SK-N-SH (cell line): ENCODE results near the gene MIPEP. TPM values are rescaled to one million over a fixed set of nuclear protein-coding genes. Genes with fewer than 3 reads are reported as not detected.

Experiments
- CTCF ChIA-PET: fragments of 300-600, 350-600 bp; formaldehyde crosslinking; extraction: SDS; loops from one replicate; lab custom pipeline; 2021; lab: Yijun Ruan, JAX
- POLR2A ChIA-PET: fragments of 350-600 bp; sonication (Branson Sonifier 250); formaldehyde crosslinking; extraction: SDS; loops from one replicate; lab custom pipeline; 2020; ENCODE audit warnings: antibody characterized with exemption, inconsistent platforms; lab: Yijun Ruan, JAX
- DNase-seq: peaks from one replicate; pipeline ENCODE4 v3.0.0; 2012
- H2AFZ ChIP-seq: fragments of 200-600 bp; sonication (generic); 2 replicates; pipeline ENCODE4 v1.8.1; 2016; ENCODE audit warnings: antibody characterized with exemption, mild to moderate bottlenecking, low read depth
- H3F3A ChIP-seq: fragments of 200-600 bp; sonication (generic); replicated peaks from 2 replicates; pipeline ENCODE3; 2016; ENCODE audit warnings: antibody characterized with exemption, mild to moderate bottlenecking; ENCODE audit not compliant: insufficient read depth
- H3K27ac ChIP-seq, 2 experiments: fragments of 200-500 bp in 1 of 2; fragments of 200-600 bp in 1 of 2; sonication (Bioruptor generic) in 1 of 2; sonication (generic), shearing (Covaris generic) in 1 of 2; 2 replicates each; pipeline versions ENCODE4 v1.5.1 to v1.6.1; 2014 to 2016; ENCODE audit warnings: low read depth in 2 of 2, inconsistent platforms in 1 of 2, low read length in 1 of 2, mild to moderate bottlenecking in 1 of 2, mixed read lengths in 1 of 2
- H3K27me3 ChIP-seq: fragments of 200-600 bp; sonication (generic), shearing (Covaris generic); 2 replicates; pipeline ENCODE4 v1.6.1; 2016; ENCODE audit warnings: mixed run types; ENCODE audit not compliant: insufficient read depth
- H3K36me3 ChIP-seq, 2 experiments: fragments of 200-500 bp in 1 of 2; fragments of 200-600 bp in 1 of 2; sonication (Bioruptor generic) in 1 of 2; sonication (generic) in 1 of 2; replicated peaks in 1 of 2; 2 replicates each; pipeline versions ENCODE3 to v1.5.1; 2014 to 2016; ENCODE audit warnings: low read length in 1 of 2, mild to moderate bottlenecking in 1 of 2; ENCODE audit not compliant: insufficient read depth in 2 of 2, control insufficient read depth in 1 of 2
- H3K4me1 ChIP-seq, 2 experiments: fragments of 200-500 bp in 1 of 2; fragments of 200-600 bp in 1 of 2; sonication (Bioruptor generic) in 1 of 2; sonication (generic), shearing (Covaris generic) in 1 of 2; 2 replicates each; pipeline versions ENCODE4 v1.5.1 to v1.6.1; 2014 to 2016; ENCODE audit warnings: low read depth in 1 of 2, low read length in 1 of 2, mixed run types in 1 of 2; ENCODE audit not compliant: insufficient read depth in 2 of 2, control insufficient read depth in 1 of 2
- H3K4me2 ChIP-seq: fragments of 200-600 bp; sonication (generic), shearing (Covaris generic); 2 replicates; pipeline ENCODE4 v1.6.1; 2017; ENCODE audit warnings: mixed run types
- H3K4me3 ChIP-seq, 2 experiments: fragments of 200-500 bp in 1 of 2; fragments of 200-600 bp in 1 of 2; sonication (Bioruptor generic) in 1 of 2; sonication (generic), shearing (Covaris generic) in 1 of 2; 2 replicates each; pipeline versions ENCODE4 v1.5.1 to v1.8.1; 2014 to 2016; ENCODE audit warnings: low read depth in 2 of 2, inconsistent platforms in 1 of 2, low read length in 1 of 2, mild to moderate bottlenecking in 1 of 2, mixed read lengths in 1 of 2, moderate library complexity in 1 of 2
- H3K79me2 ChIP-seq: fragments of 200-600 bp; sonication (generic); 2 replicates; pipeline ENCODE4 v1.8.1; 2017; ENCODE audit warnings: mild to moderate bottlenecking; ENCODE audit not compliant: insufficient read depth
- H3K9ac ChIP-seq: fragments of 200-600 bp; sonication (generic); 2 replicates; pipeline ENCODE4 v1.6.1; 2017; ENCODE audit warnings: mixed run types
- H3K9me2 ChIP-seq: fragments of 200-600 bp; sonication (generic); 2 replicates; pipeline ENCODE4 v1.6.1; 2017; ENCODE audit warnings: mixed run types
- H3K9me3 ChIP-seq: fragments of 200-600 bp; sonication (generic); 2 replicates; pipeline ENCODE4 v1.6.1; 2017; ENCODE audit warnings: mixed run types, mild to moderate bottlenecking, moderate library complexity
- H4K20me1 ChIP-seq: fragments of 200-600 bp; sonication (generic); 2 replicates; pipeline ENCODE4 v1.6.1; 2017; ENCODE audit warnings: mild to moderate bottlenecking, mixed run types; ENCODE audit not compliant: insufficient read depth
- CHD2 ChIP-seq: fragments of 150-350 bp; IDR thresholded peaks from 2 replicates; pipeline ENCODE4 v1.6.1; 2018; ENCODE audit warnings: low read length; ENCODE audit not compliant: partially characterized antibody
- CTCF ChIP-seq: fragments of 200-600 bp; sonication (generic); IDR thresholded peaks from 2 replicates; pipeline ENCODE4 v1.6.1; 2017; ENCODE audit warnings: antibody characterized with exemption, mild to moderate bottlenecking, moderate library complexity
- EP300 ChIP-seq, 2 experiments: IDR thresholded peaks; 2 replicates each; pipeline versions ENCODE4 v1.4.0 to v1.6.1; 2012; ENCODE audit warnings: borderline replicate concordance in 1 of 2, low read depth in 1 of 2, low read length in 1 of 2
- EZH2phosphoT487 ChIP-seq: fragments of 200-600 bp; sonication (generic); IDR thresholded peaks from 2 replicates; pipeline ENCODE4 v1.6.1; 2017; ENCODE audit warnings: low read depth, mixed run types, mild to moderate bottlenecking, antibody characterized with exemption, moderate library complexity, borderline replicate concordance
- GABPA ChIP-seq: IDR thresholded peaks from 2 replicates; pipeline ENCODE4 v1.4.0; 2012; ENCODE audit warnings: low read depth, mild to moderate bottlenecking
- GATA2 ChIP-seq: sonication (generic); formaldehyde crosslinking; IDR thresholded peaks from 2 replicates; pipeline ENCODE4 v1.5.0; 2020; ENCODE audit warnings: mild to moderate bottlenecking, missing genetic modification reagents
- IRF3 ChIP-seq: fragments of 150-350 bp; IDR thresholded peaks from 2 replicates; pipeline ENCODE4 v1.6.1; 2016; ENCODE audit warnings: mild to moderate bottlenecking, low read depth, low read length
- NFIC ChIP-seq: IDR thresholded peaks from 2 replicates; pipeline ENCODE4 v1.4.0; 2012; ENCODE audit warnings: borderline replicate concordance
- NRF1 ChIP-seq: IDR thresholded peaks from 2 replicates; pipeline ENCODE4 v1.6.1; 2012; ENCODE audit warnings: low read depth, mild to moderate bottlenecking, low read length
- REST ChIP-seq: IDR thresholded peaks from 2 replicates; pipeline ENCODE4 v1.6.1; 2012; ENCODE audit warnings: mild to moderate bottlenecking, low read depth, low read length, moderate library complexity
- RXRA ChIP-seq: IDR thresholded peaks from 2 replicates; pipeline ENCODE4 v1.4.0; 2012; ENCODE audit warnings: low read depth, mild to moderate bottlenecking, borderline replicate concordance
- SMC3 ChIP-seq: IDR thresholded peaks from 2 replicates; pipeline ENCODE4 v1.6.1; 2012; ENCODE audit warnings: low read depth, low read length, improper control_type of control experiment
- TCF12 ChIP-seq: IDR thresholded peaks from 2 replicates; pipeline ENCODE4 v1.4.0; 2012
- TEAD4 ChIP-seq: IDR thresholded peaks from 2 replicates; pipeline ENCODE4 v1.4.0; 2012; ENCODE audit warnings: mild to moderate bottlenecking, borderline replicate concordance; ENCODE audit not compliant: insufficient read depth
- WGBS: methylation state at CpG from one replicate; pipeline ENCODE4 v1.1.6; 2017; ENCODE audit warnings: low lambda C conversion rate; 5-methylcytosine and 5-hydroxymethylcytosine counted together
- polyA plus RNA-seq, 3 experiments: library from polyadenylated mRNA; depleted of rRNA; stranded (reverse); fragments of >200 nt; gene quantifications; 2 replicates each; pipeline ENCODE4 v1.2.3, GENCODE V29; 2012

The MIPEP gene
- polyA plus RNA-seq, 1 of the 3 experiments (the other 2 are of a cell fraction): 12.7 TPM

DNA sequence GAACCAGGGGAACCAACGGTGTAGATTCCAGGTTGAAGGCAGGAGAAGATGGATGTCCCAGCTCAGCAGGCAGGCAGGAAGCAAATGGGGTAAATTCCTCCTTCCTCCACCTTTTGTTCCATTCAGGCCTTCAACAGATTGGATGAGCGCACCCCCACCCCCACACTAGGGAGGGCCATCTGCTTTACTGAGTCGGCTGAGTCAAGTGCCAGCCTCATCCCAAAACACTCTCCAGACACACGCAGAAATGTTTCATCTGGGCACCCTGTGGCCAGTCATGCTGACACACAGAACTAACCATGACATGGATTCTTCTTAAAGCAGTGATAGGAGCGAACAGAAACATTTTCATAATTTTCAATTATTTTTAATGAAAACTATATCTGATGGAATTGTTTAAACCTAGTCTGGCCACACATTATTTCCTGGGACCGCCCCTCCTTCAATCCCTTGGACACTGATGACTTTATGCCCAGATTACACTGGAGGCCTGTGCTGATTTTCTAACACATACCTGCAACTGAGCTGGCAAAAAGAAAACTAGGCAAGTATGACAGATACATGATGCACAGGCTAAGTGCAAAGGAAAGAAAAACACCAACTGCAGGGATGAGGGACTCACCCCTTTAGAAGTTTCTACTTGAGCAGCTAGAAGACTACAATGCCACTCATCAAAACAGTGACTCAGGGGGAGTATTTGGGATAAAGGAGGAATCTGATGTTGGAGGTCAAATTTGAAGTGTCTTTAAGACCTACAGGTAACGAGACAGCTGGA lies 164.8 kb downstream of the MIPEP start (continued):
- TF ChIP-seq CTCF (no peak), TEAD4 (no peak), GATA2 (CRISPR knock-in tag) (no peak), RXRA (no peak), NFIC (0 out of 2 replicates have a peak, but pooled peaks have one; percentile 21), EP300 (IDR thresholded peaks at IDR 0.05; ENCODE audit: borderline replicate concordance in 1 of 2, low read depth in 1 of 2, low read length in 1 of 2) (peak; percentile 35 to 58; a peak in 1 of 4 replicates), NRF1 (no peak), IRF3 (no peak)

GRCh38 chr13:23723471-23723870 lies 165.7 kb downstream of the MIPEP start:
- H3K4me2 ChIP-seq: peak overlapping the region; percentile 1; the same call in 1 of the 2 replicates
- no peak for TF ChIP-seq REST
- TF ChIP-seq GABPA: no peak
- no peak for TF ChIP-seq IRF3
- TF ChIP-seq CHD2: no peak
- no peak for TF ChIP-seq EZH2phosphoT487
- no peak for TF ChIP-seq TCF12
- no peak for TF ChIP-seq NFIC
- no peak for TF ChIP-seq RXRA
- no peak for TF ChIP-seq SMC3
- H3K9me3 ChIP-seq: no peaks in the 10 kb centered on the region
- ChIA-PET POLR2A (no interaction called here), CTCF (no interaction called here)
- H3K9me2 ChIP-seq: no peaks in the 10 kb centered on the region
- H3F3A ChIP-seq: peaks cover 22% of the 10 kb centered on the region
- no peaks in the 10 kb centered on the region for H3K27me3 ChIP-seq
- H3K27ac ChIP-seq: peak overlapping the region; percentile 16 to 71; a peak in 3 of 4 replicates
- H3K4me1 ChIP-seq: peaks cover 9 to 19% of the 10 kb centered on the region in 2 experiments; a peak in 3 of 4 replicates
- H3K4me3 ChIP-seq: no peak overlapping the region
- H3K9ac ChIP-seq: no peak overlapping the region
- no peaks in the 10 kb centered on the region for H3K36me3 ChIP-seq
- DNase-seq: no peak
- 7% methylated on average over 1 of the region's 1 CpG for WGBS
- H3K79me2 ChIP-seq: no peaks in the 10 kb centered on the region
- no peaks in the 10 kb centered on the region for H4K20me1 ChIP-seq
- H2AFZ ChIP-seq: peak overlapping the region; percentile 69
